MM.1S (cell line): ENCODE data around the gene EML6.

Experiments used
- EZH2 ChIP-seq: fragments of 300-600 bp; sonication (generic); optimal IDR thresholded peaks from 2 replicates; pipeline ENCODE3; 2017; ENCODE audit warnings: low read depth, mild to moderate bottlenecking, antibody characterized with exemption, low read length, mixed read lengths
- TF ChIP-seq, protein P1 (sequence below): fragments of 300-600 bp; sonication (generic); IDR thresholded peaks from 2 replicates; pipeline ENCODE4 v1.5.1; 2016; ENCODE audit warnings: antibody characterized with exemption, low read length, mixed read lengths

DNA sequence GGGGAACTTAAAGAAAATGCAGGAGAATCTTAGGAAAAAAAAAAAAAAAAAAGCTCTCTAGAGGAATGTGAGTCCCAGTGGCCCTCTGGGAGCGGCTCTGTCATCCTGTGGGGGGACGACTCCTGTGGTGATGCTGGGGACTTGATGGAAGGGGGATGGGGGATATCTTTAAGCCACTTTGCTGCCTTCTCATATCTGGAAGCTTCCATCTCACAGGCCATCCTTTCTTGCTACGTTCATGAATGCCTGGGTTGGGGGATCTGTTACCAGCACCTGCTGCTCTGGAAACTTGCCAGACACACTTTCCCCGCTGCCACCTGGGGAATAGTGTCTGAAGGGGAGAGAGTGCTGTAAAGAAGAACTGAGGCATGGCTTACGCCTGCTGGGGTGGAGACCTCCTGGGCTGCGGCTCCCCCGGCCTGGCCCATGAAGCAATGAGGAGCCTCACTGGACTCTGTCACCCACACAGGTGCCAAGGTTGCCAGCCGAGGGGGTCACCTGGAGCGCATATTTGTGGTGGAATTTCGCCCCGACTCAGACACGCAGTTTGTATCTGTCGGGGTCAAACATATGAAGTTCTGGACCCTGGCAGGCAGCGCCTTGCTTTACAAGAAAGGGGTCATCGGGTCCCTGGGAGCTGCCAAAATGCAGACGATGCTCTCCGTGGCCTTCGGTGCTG lies 234.0 kb downstream of the EML6 start:
- no peak for TF ChIP-seq EZH2
- TF ChIP-seq, protein P1, sequence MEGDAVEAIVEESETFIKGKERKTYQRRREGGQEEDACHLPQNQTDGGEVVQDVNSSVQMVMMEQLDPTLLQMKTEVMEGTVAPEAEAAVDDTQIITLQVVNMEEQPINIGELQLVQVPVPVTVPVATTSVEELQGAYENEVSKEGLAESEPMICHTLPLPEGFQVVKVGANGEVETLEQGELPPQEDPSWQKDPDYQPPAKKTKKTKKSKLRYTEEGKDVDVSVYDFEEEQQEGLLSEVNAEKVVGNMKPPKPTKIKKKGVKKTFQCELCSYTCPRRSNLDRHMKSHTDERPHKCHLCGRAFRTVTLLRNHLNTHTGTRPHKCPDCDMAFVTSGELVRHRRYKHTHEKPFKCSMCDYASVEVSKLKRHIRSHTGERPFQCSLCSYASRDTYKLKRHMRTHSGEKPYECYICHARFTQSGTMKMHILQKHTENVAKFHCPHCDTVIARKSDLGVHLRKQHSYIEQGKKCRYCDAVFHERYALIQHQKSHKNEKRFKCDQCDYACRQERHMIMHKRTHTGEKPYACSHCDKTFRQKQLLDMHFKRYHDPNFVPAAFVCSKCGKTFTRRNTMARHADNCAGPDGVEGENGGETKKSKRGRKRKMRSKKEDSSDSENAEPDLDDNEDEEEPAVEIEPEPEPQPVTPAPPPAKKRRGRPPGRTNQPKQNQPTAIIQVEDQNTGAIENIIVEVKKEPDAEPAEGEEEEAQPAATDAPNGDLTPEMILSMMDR, result no peak
